Activated CD8-positive, alpha-beta memory T cell treated with anti-CD3 and anti-CD28 coated beads for 24 hours (primary cell): ENCODE results near the gene GPR27.

Experiments used
- DNase-seq: peaks from one replicate; pipeline ENCODE4 v3.0.0-alpha.2; 2020

The GPR27 gene

GRCh38 chr3:71734881-71735280 is 18.8 kb upstream of the GPR27 start:
- no peak for DNase-seq

GRCh38 chr3:71742621-71743020 is 11.0 kb upstream of the GPR27 start:
- DNase-seq = no peak

- no peak for DNase-seq
Observed at GRCh38 chr3:71744738-71745137, 8.9 kb upstream of the GPR27 start.

DNA sequence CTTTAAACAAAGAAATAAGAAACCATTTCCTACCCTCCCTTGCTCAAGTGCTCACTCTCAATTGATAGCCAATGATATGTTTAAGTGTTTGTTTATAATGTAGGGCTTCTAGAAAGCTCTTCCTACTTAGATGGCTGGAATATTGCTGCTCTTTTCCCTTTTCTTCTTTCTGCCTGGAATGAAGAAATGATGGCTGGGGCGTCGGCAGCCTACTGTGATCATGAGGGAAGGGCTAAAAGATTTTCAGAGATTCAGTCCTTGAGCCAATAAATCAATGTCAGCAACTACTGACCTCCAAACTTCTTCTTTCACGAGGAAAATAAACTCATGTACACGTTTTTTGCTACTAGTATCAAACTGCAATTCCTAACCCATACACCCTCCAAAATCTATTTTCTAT is 2.1 kb upstream of the GPR27 start:
- DNase-seq = no peak

DNA sequence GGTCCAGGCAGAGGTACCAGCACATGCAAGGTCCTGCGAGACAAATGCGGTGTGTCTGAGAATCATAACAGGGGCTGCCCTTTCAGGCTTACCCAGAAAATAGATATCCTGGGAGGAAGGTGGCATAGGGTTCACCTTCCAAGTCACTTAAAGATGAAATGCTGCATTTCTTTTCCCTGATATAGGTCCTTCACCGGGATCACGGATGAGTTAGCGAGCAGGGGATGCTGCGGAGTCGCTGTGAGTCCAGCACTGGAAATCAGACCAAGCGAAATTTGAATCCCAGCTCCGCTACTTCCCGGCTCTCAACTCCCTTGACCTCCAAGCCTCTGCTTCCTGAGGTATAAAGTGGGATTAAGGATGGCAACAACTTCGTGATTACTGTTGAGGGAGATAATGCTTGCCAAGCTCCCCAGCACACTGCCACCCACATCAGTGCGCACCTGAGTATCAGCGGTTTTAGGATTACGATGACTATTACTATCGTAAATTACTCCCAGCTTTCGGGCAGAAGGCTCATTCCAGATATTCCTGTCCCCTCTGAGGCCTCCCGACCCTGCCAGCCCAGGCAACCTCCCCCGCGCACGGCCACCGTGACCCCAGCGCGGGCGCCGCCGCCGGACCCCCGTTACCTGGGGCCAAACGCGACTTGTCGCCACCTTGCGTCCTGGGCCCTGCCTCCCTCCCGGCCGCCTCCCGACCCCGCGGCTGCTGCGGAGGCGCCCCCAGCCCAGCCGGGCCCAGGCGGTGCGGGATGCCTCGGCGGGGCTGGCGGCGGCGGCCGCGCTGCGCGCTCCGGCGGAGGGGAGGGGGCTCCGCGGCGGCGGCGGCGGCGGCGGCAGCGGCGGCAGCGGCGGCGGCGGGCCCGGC is 589 bp upstream of the GPR27 start:
- DNase-seq = no peak

DNA sequence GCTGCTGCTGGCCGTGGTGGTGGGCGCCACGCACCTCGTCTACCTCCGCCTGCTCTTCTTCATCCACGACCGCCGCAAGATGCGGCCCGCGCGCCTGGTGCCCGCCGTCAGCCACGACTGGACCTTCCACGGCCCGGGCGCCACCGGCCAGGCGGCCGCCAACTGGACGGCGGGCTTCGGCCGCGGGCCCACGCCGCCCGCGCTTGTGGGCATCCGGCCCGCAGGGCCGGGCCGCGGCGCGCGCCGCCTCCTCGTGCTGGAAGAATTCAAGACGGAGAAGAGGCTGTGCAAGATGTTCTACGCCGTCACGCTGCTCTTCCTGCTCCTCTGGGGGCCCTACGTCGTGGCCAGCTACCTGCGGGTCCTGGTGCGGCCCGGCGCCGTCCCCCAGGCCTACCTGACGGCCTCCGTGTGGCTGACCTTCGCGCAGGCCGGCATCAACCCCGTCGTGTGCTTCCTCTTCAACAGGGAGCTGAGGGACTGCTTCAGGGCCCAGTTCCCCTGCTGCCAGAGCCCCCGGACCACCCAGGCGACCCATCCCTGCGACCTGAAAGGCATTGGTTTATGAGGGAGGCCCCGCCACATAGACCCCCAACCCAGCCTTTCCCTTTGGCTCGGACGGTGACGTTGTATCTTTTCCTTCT is 1.1 kb downstream of the GPR27 start:
- DNase-seq = no peak

DNA sequence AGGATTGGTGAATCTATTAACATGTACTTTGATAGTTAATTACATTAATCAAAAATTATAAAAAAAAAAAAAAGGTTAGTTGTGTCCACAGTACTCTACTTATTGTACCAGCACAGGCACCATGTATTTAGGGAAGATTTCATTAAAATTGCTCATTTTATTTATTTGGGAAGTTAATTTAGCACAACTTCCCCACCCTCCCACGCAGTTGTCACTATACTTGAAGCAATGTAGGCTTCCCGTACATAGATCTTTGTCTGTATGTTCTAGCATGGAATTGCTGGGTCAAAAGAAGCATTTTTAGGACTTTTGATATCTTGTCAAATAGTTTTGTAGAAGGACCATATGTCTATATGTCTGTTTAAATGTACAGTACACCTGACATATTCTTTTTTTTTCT is 4.4 kb downstream of the GPR27 start:
- DNase-seq = no peak

DNA sequence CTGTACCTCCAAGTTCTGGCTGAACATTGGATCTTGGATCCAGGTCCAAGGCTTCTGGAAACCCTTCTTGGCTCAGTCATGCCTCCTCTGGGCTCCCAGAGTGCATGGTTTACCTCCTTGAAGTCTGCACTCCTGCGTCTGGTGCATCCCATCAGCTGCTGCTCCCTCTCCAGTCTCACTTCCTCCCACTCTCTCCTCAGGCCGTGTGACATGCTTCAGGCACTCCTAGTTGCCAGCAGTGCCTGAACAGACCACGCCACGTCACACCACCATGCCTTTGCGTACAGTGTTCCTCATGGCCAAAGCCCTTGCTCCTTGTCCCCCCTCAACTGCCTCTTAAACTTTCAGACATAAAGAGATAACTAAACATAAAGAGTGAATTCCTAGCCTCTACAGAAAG is 5.7 kb downstream of the GPR27 start:
- DNase-seq = no peak

DNA sequence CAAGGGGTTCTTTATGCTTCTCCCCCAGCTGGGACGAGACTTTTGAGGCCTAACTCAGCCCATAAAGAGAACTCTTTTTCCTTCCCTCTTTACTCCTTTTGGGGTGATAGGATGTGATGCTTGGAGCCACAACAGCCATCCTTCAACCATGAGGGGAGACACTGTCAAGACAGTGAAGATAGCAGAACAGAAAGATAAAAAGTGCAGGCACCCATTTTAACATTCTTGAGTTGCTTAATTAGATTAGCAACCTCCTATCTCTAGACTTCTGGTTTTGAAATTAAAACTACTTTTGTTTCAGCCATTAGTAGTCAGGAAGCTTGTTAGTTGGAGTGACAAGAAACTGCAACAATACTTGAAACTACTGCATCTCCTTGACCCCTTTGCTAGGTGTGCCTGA is 6.5 kb downstream of the GPR27 start:
- no peak for DNase-seq

- DNase-seq = no peak
Observed at GRCh38 chr3:71763426-71763825, 9.8 kb downstream of the GPR27 start.

- no peak for DNase-seq
Observed at GRCh38 chr3:71771126-71771525, 17.5 kb downstream of the GPR27 start.

DNA sequence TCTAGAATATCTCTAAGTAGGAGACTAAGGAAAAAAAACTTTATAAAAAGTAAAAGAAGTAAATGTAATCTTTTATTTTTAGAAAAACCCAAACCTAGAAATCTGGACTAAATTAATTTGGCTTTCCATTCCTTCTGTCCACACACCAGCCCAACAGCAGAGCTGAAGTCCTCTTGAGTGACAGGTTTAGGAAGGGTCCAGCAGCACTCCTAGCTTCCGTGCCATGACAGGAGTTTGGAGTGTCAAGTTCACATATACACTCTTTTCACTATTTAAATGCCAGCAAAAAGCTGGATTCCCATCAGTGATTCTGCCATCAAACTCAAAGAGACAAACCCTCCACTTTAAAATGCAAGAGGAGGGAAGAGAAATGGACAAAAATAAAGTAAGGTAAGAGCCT is 18.2 kb downstream of the GPR27 start:
- no peak for DNase-seq

DNA sequence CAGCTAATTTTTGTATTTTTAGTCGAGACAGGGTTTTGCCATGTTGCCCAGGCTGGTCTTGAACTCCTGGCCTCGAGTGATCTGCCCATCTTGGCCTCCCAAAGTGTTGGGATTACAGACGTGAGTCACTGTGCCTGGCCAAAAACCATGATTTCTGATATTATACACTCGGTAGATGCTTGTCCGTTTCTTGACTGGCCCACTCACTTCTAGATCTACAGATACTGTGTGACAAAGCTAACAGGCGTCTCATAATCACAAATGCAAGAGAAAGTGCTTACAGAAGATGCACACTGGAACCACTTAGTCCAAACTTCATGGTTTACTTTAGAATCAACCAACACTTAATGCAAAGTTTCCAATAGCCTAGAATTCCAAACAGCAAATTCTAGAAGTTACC is 22.9 kb downstream of the GPR27 start:
- DNase-seq = no peak

DNA sequence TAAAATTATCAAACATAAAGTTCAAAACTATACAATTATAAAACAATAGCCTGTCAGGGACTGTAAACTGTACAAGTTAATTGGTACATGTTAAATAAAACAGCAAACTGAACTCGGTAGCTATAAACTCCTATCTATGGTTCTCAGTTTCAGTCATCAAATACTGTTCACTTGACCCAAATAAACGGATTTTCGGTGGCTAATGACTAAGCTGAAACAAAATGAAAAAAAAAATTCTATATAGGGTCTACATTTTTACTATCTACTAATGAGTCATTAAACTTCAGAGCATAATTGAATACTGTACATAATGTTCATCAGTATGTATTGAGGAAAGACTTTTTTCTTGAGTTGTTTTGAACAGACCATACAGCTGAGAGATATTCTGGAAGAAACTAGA is 24.7 kb downstream of the GPR27 start:
- DNase-seq = no peak

DNA sequence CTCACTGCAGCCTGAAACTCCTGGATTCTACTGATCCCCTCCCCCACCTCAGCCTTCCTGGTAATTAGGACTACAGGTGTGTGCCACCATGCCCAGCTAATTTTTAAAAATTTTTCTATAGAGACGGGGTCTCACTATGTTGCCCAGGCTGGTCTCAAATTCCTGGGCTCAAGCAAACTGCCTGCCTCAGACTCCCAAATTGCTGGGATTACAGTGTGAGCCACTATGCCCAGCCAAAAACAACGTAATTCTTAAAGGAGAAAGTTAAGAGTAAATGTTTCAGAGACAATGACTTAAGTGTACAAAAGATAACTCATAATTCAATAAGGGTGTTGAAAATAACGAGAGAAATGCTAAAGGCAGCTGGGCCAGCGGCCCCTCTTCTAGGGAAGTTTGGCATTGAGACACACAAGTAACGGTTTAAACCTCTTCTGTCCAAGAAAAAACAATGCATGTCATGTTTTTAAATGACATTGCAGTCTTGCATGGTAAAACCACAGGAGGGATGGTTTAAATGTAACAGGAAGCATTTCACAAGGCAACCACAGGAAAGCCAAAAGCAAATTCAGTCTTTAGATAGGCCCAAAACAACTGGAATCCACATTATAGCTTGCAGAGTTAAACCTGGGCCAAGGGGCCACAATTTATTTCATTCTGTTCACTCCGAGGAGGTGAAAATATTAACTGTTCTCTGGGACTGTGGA is 26.2 kb downstream of the GPR27 start:
- no peak for DNase-seq

- DNase-seq = no peak
Observed at GRCh38 chr3:71780430-71780829, 26.8 kb downstream of the GPR27 start.

DNA sequence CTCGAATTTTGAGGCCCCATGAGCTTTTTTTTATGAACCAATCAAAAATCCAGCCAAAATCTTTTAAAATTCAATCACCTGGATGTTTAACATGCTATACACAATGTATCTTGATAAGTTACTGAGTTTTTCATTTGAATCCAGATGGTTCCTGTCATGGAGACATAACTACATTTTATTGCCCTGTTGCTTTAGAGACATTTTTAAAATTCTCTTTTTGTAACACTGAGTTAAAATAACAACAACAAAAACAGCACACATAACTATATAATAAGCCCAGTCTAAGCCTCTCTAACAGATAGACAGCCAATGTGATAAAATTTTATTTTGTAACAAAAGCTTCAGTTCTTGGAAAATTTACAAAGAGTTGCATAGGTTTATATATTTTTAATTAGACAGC is 29.5 kb downstream of the GPR27 start:
- DNase-seq = no peak

DNA sequence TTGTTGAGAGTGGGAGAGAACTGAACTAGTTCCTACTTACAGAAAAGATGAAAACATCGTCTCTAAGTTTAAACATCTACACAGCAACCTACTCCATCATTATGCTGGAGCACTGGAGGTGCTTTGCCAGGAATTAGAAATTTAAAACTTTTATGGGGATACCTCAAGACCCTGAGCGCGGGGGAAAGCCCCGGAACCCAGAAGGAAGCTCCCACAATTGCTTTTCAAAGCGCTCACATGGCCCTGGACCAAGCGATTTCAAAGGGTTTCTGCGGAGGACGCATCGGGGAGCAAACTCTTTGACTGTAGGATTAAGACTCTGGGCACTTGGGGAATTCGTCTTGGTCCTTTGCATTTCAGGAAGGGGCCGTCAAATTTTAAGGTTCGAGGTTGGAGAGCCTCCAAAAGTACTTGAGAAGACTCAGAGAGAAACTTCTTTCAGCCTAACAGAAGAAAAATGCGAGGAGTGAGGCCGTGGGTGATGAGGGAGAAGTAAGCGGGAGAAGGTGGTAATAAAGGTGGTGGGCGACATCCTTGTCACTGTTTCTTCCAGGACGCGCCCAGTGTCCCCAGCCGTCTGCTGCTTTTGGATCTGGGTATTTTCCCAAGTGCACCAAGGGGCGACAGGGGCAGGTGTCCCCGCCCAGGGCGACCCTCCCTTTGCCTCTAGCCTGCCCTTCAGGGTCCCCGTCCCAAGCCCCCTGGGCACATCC is 30.7 kb downstream of the GPR27 start:
- DNase-seq = no peak

DNA sequence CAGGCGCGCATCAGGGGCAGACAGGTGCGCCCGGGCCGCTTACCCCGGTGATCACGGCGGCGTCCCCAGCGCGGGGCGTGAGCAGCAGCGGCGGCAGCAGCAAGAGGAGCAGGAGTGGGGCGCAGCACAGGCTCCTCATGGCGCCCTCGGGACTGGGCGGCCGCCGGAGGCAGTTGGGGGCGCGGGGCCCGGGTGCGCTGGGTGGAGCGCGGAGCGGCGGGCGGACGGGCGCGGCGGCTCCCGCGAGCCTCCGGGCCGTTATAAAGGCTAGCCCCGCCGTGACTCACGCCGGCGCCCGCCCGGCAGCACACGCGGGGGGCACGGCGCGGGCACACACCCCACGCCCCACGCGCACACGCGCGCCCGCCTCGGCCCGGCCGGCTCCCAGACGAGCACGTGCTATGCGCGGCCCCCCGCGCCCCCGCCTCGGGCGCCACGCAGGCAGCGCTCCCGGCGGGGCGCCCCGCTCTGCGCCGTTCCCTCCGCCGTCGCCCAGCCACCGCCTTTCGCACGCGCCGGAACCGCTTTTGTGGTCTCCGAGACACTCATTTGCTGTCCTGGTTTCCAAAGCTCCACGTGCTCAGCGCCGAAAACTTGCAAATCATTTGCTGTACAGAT is 31.4 kb downstream of the GPR27 start, which contains the start of gene PROK2:
PROK2 (minus strand) TSS at position 235 of the 618 bp plus-strand sequence; CDS start at position 139, 96 bp downstream.
- DNase-seq = peak; percentile 74

GRCh38 chr3:71785532-71786216 is 32.0 kb downstream of the GPR27 start:
- no peak for DNase-seq

GRCh38 chr3:71786217-71786549 is 32.5 kb downstream of the GPR27 start:
- DNase-seq = no peak

DNA sequence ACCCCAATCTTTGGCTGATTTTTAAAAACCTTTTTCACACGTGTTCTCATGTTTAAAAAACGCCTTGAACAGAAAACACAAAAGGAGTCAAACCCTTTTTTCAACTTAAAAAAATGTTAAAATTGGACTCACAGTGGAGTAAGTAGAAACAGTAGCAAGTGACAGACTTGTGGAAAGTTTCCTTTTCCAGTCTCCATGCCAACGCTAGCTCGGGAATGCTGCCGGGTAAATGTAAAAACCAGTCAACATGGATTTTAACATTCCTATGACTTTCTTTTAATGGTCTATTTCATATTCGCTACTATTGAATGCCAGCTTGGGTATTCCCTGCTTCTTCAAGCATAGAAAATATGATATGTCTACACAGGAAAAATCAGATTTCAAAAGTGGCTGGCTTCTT is 32.9 kb downstream of the GPR27 start:
- no peak for DNase-seq
